Sigmoid colon (tissue), 7 donors: ENCODE data around the gene MYO18B. TPM values are rescaled to one million over a fixed set of nuclear protein-coding genes. Genes with fewer than 3 reads are reported as not detected.

ENCODE experiments used
- DNase-seq: peaks from one replicate; pipeline ENCODE4 v3.0.0-alpha.2; 2019
- H3K27ac ChIP-seq, 4 donors: fragments of 200-600 bp; sonication (generic); one replicate each; pipeline ENCODE4 v1.5.1; 2016 to 2019; ENCODE audit warnings: mild to moderate bottlenecking in 1 of 4
- H3K27me3 ChIP-seq, 3 donors: fragments of 200-600 bp; sonication (generic); one replicate each; pipeline ENCODE4 v1.5.1; 2019; ENCODE audit warnings: mild to moderate bottlenecking in 1 of 3
- H3K36me3 ChIP-seq, 4 donors: fragments of 200-600 bp; sonication (generic); one replicate each; pipeline ENCODE4 v1.5.1; 2016 to 2019
- H3K4me1 ChIP-seq, 4 donors: fragments of 200-600 bp; sonication (generic); one replicate each; pipeline ENCODE4 v1.5.1; 2017 to 2019
- H3K4me3 ChIP-seq, 4 donors: fragments of 200-600 bp; sonication (generic); one replicate each; pipeline ENCODE4 v1.5.1; 2017 to 2019; ENCODE audit warnings: mild to moderate bottlenecking in 2 of 4, moderate library complexity in 1 of 4
- H3K9me3 ChIP-seq, 4 donors: fragments of 200-600 bp in 3 of 4; sonication (generic) in 3 of 4; one replicate each; pipeline versions ENCODE4 v1.5.1 to v1.6.1; 2013 to 2019
- CTCF ChIP-seq, 4 experiments: fragments of 450-650 bp in 3 of 4; fragments of 200-600 bp in 1 of 4; IDR thresholded peaks; one replicate each; pipeline ENCODE4 v1.5.1; 2016 to 2019; ENCODE audit warnings: antibody characterized with exemption in 4 of 4, mild to moderate bottlenecking in 3 of 4, moderate library complexity in 2 of 4
- EP300 ChIP-seq, 4 donors: sonication (generic); formaldehyde crosslinking; IDR thresholded peaks; one replicate each; pipeline ENCODE4 v1.6.1; 2017; ENCODE audit warnings: antibody characterized with exemption in 4 of 4
- POLR2A ChIP-seq, 2 donors: fragments of 450-650 bp; IDR thresholded peaks; one replicate each; pipeline ENCODE4 v1.6.1; 2016; ENCODE audit warnings: antibody characterized with exemption in 2 of 2, mild to moderate bottlenecking in 2 of 2, moderate library complexity in 2 of 2
- POLR2AphosphoS5 ChIP-seq, 4 donors: sonication (generic); formaldehyde crosslinking; IDR thresholded peaks; one replicate each; pipeline ENCODE4 v1.6.1; 2017; ENCODE audit warnings: antibody characterized with exemption in 4 of 4
- WGBS, 2 donors: extraction: QIAGEN DNeasy Blood & Tissue Kit; methylation state at CpG; one replicate each; pipeline ENCODE4 v1.1.7; 2013; 5-methylcytosine and 5-hydroxymethylcytosine counted together
- intact Hi-C: fragments of 100-400 bp; cut with DNase I; formaldehyde crosslinking; loops from one replicate; pipeline ENCODE4 v1.15.1; 2023
- polyA plus RNA-seq, 3 donors: library from polyadenylated mRNA; stranded (reverse); fragments of 200-250 nt; gene quantifications; one replicate each; pipeline ENCODE4 v1.2.3, GENCODE V29; 2013
- total RNA-seq, 4 donors: library from RNA; depleted of rRNA; stranded (reverse); fragments of >200 nt; gene quantifications; one replicate each; pipeline ENCODE4 v1.1.0, GENCODE V29; 2016
- donor health status: healthy with polysubstance abuse.
- donor health status: Bipolar disorder and iron deficiency.
- donor health status: healthy.

The MYO18B gene
- total and polyA plus RNA-seq, 7 donors = under 0.01 to 0.60 (median 0.30) TPM; not detected in 3

DNA sequence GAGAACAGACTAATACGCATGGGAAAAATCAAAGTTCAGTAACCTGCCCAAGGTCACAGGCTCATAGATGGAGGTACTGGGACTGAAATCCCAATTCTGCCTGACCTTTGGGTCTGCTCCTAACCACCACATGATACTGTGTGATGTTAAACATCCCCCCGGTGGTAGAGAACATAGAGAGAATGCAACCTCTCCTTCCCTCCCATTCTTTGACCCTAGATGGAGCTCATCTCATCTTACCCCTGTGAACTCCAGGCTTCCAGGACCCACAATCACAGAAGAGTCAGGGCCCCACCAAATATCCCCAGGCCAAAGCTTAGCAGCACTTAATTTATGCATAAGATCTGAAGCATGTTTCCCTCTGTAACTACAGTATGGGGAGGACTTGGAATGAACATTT lies 198.5 kb downstream of the MYO18B start:
- Histone ChIP-seq H3K4me3 (no peak overlapping the region), H3K4me1 (peaks cover 0 to 6% (median 0%) of the 10 kb centered on the region in 4 donors), H3K36me3 (no peaks in the 10 kb centered on the region), H3K27ac (no peak overlapping the region), H3K9me3 (no peaks in the 10 kb centered on the region), H3K27me3 (peaks cover 0 to 7% (median 0%) of the 10 kb centered on the region in 3 donors)
- WGBS, 2 donors = 66 to 74% methylated on average over 2 of the region's 2 CpGs
- TF ChIP-seq CTCF (IDR thresholded peaks at IDR 0.05) = no peak
- no peak for TF ChIP-seq POLR2A (IDR thresholded peaks at IDR 0.05)
- TF ChIP-seq POLR2AphosphoS5 (IDR thresholded peaks at IDR 0.05) = no peak
- no peak for TF ChIP-seq EP300 (IDR thresholded peaks at IDR 0.05)
- DNase-seq = no peak
- intact Hi-C loops = no loop called here

GRCh38 chr22:25941365-25941960 lies 199.5 kb downstream of the MYO18B start:
- intact Hi-C loops = no loop called here
- no peak overlapping the region for H3K27ac ChIP-seq
- 64 to 66% methylated on average over 8 of the region's 8 CpGs for WGBS, 2 donors
- TF ChIP-seq POLR2AphosphoS5 (IDR thresholded peaks at IDR 0.05) (no peak), EP300 (IDR thresholded peaks at IDR 0.05) (no peak), POLR2A (IDR thresholded peaks at IDR 0.05) (no peak), CTCF (IDR thresholded peaks at IDR 0.05) (no peak)
- H3K36me3 ChIP-seq = no peaks in the 10 kb centered on the region
- no peak overlapping the region for H3K4me3 ChIP-seq
- peaks cover 0 to 6% (median 0%) of the 10 kb centered on the region in 4 donors for H3K4me1 ChIP-seq
- peaks cover 0 to 7% (median 0%) of the 10 kb centered on the region in 3 donors for H3K27me3 ChIP-seq
- DNase-seq = no peak
- no peaks in the 10 kb centered on the region for H3K9me3 ChIP-seq

- peaks cover 0 to 7% (median 0%) of the 10 kb centered on the region in 3 donors for H3K27me3 ChIP-seq
- peaks cover 0 to 6% (median 0%) of the 10 kb centered on the region in 4 donors for H3K4me1 ChIP-seq
- H3K4me3 ChIP-seq = no peak overlapping the region
- intact Hi-C loops = no loop called here
- H3K9me3 ChIP-seq = no peaks in the 10 kb centered on the region
- no peaks in the 10 kb centered on the region for H3K36me3 ChIP-seq
- no peak for DNase-seq
- no peak overlapping the region for H3K27ac ChIP-seq
- WGBS, 2 donors = 66 to 69% methylated on average over 9 of the region's 9 CpGs
- TF ChIP-seq POLR2AphosphoS5 (IDR thresholded peaks at IDR 0.05) = no peak
- no peak for TF ChIP-seq CTCF (IDR thresholded peaks at IDR 0.05)
- TF ChIP-seq POLR2A (IDR thresholded peaks at IDR 0.05) = no peak
- no peak for TF ChIP-seq EP300 (IDR thresholded peaks at IDR 0.05)
These were observed 200.3 kb downstream of the MYO18B start for GRCh38 chr22:25942115-25942855.

DNA sequence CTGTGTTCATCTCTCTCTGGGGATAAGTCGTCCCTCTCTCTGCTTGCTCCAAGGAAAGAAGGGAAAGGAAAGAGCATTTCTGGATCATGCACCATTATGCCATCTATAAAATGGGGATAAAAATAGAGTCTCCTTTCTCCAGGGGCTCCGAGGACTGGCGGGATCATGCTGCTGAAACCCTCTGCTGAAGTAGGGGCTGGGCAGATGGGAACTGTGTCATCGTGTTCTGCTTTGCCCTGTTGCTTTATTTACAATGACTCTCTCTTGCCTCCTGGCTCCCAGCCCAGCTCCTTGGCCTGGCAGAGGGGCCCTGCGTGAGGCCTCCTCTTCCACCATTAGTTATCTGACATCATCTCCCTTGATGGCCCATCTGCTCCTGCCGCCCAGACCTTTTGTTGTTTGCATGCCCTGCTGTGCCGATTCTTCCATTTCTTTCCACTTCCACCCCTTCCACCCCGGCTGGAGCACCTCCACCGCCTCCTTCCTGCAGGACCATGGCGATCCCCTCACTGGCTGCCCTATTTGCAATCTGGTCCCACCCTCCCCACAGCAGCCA lies 200.9 kb downstream of the MYO18B start:
- H3K4me1 ChIP-seq = peaks cover 0 to 6% (median 0%) of the 10 kb centered on the region in 4 donors
- intact Hi-C loops = no loop called here
- no peak overlapping the region for H3K27ac ChIP-seq
- no peaks in the 10 kb centered on the region for H3K9me3 ChIP-seq
- H3K36me3 ChIP-seq = no peaks in the 10 kb centered on the region
- DNase-seq = no peak
- TF ChIP-seq EP300 (IDR thresholded peaks at IDR 0.05) (no peak), POLR2AphosphoS5 (IDR thresholded peaks at IDR 0.05) (no peak), POLR2A (IDR thresholded peaks at IDR 0.05) (no peak), CTCF (IDR thresholded peaks at IDR 0.05) (no peak)
- H3K27me3 ChIP-seq = peaks cover 0 to 7% (median 0%) of the 10 kb centered on the region in 3 donors
- H3K4me3 ChIP-seq = no peak overlapping the region
- WGBS, 2 donors = 32 to 47% methylated on average over 10 of the region's 10 CpGs
